B cell (primary cell): ENCODE results near the gene ANKRD23. TPM values are rescaled to one million over a fixed set of nuclear protein-coding genes. Genes with fewer than 3 reads are reported as not detected.

Source experiments
- ATAC-seq: fragments of 200-7000 bp; cut with Tn5 transposase; one replicate; pipeline ENCODE4 v1.10.0; 2021; ENCODE audit warnings: low read depth, mild to moderate bottlenecking, moderate number of reproducible peaks, moderate library complexity
- CTCF ChIA-PET: fragments of 350-600 bp; sonication (Branson Sonifier 250); formaldehyde crosslinking; loops from one replicate; lab custom pipeline; 2021; ENCODE audit warnings: antibody characterized with exemption, inconsistent platforms; lab: Charles Lee
- POLR2A ChIA-PET: fragments of 350-600 bp; sonication (Branson Sonifier 250); formaldehyde crosslinking; loops from one replicate; lab custom pipeline; 2021; ENCODE audit warnings: antibody characterized with exemption; lab: Charles Lee
- DNase-seq: peaks from one replicate; pipeline ENCODE4 v3.0.0; 2013
- H2AFZ ChIP-seq: 2 replicates; pipeline ENCODE4 v1.6.1; 2012; ENCODE audit warnings: mild to moderate bottlenecking, low read depth, low read length; ENCODE audit not compliant: insufficient read depth, poor library complexity, severe bottlenecking
- H3K27ac ChIP-seq, 2 donors: 1 replicate in 1 of 2; 2 replicates in 1 of 2; pipeline ENCODE4 v1.5.1; 2012 to 2013; ENCODE audit warnings: low read length in 2 of 2, mild to moderate bottlenecking in 2 of 2, moderate library complexity in 1 of 2
- H3K27me3 ChIP-seq, 4 experiments: fragments of 200-600 bp in 1 of 4; sonication (generic) in 1 of 4; replicated peaks in 1 of 4; 1 replicate in 2 of 4; 2 replicates in 2 of 4; pipeline versions ENCODE4 v1.6.1 to v1.7.0; 2013 to 2016; ENCODE audit warnings: low read length in 3 of 4, mild to moderate bottlenecking in 2 of 4, mixed read lengths in 1 of 4, moderate library complexity in 1 of 4; ENCODE audit not compliant: insufficient read depth in 4 of 4, control insufficient read depth in 3 of 4; ENCODE audit errors: control extremely low read depth in 1 of 4
- H3K36me3 ChIP-seq, 2 experiments: replicated peaks in 1 of 2; 1 replicate in 1 of 2; 2 replicates in 1 of 2; pipeline versions ENCODE4 v1.6.1 to v1.7.1; 2013; ENCODE audit warnings: low read length in 1 of 2; ENCODE audit not compliant: insufficient read depth in 2 of 2, control insufficient read depth in 1 of 2; ENCODE audit errors: control extremely low read depth in 1 of 2, extremely low read depth in 1 of 2
- H3K4me1 ChIP-seq, 2 donors: fragments of 200-600 bp in 1 of 2; sonication (generic) in 1 of 2; 1 replicate in 1 of 2; 2 replicates in 1 of 2; pipeline versions ENCODE4 v1.5.1 to v1.6.1; 2013 to 2017; ENCODE audit warnings: low read length in 2 of 2; ENCODE audit not compliant: control insufficient read depth in 2 of 2, insufficient read depth in 2 of 2
- H3K4me2 ChIP-seq: replicated peaks from 2 replicates; pipeline ENCODE3; 2012; ENCODE audit warnings: mild to moderate bottlenecking, low read depth, low read length; ENCODE audit not compliant: poor library complexity, severe bottlenecking
- H3K4me3 ChIP-seq, 5 experiments: fragments of 200-600 bp in 1 of 5; sonication (generic) in 1 of 5; 1 replicate in 3 of 5; 2 replicates in 2 of 5; pipeline versions ENCODE4 v1.5.1 to v1.7.0; 2011 to 2016; ENCODE audit warnings: low read length in 4 of 5, mild to moderate bottlenecking in 4 of 5, low read depth in 2 of 5, control low read depth in 1 of 5, moderate library complexity in 1 of 5; ENCODE audit not compliant: insufficient read depth in 1 of 5; ENCODE audit errors: control extremely low read depth in 1 of 5, extremely low read depth in 1 of 5
- H3K79me2 ChIP-seq: fragments of 200-600 bp; sonication (generic); one replicate; pipeline ENCODE4 v1.6.0; 2016; ENCODE audit warnings: low read length; ENCODE audit not compliant: control insufficient read depth, insufficient read depth
- H3K9ac ChIP-seq: fragments of 200-600 bp; sonication (generic); 2 replicates; pipeline ENCODE4 v1.6.1; 2017; ENCODE audit warnings: mild to moderate bottlenecking, low read length, moderate library complexity
- H3K9me3 ChIP-seq, 3 donors: one replicate each; pipeline versions ENCODE4 v1.6.1 to v1.7.1; 2013; ENCODE audit warnings: low read length in 2 of 3; ENCODE audit not compliant: control insufficient read depth in 2 of 3, insufficient read depth in 1 of 3; ENCODE audit errors: control extremely low read depth in 1 of 3
- H4K20me1 ChIP-seq: 2 replicates; pipeline ENCODE4 v1.6.0; 2012; ENCODE audit warnings: mild to moderate bottlenecking, low read length; ENCODE audit not compliant: insufficient read depth, control insufficient read depth, poor library complexity, severe bottlenecking
- H3K27ac Mint-ChIP-seq: one replicate; pipeline ENCODE4 v1.8.0; 2021; ENCODE audit warnings: mixed read lengths
- H3K27me3 Mint-ChIP-seq: one replicate; pipeline ENCODE4 v1.8.0; 2021; ENCODE audit warnings: mixed read lengths
- H3K4me1 Mint-ChIP-seq: one replicate; pipeline ENCODE4 v1.8.0; 2021; ENCODE audit warnings: mixed read lengths
- H3K4me3 Mint-ChIP-seq: one replicate; pipeline ENCODE4 v1.8.0; 2021; ENCODE audit warnings: mixed read lengths
- H3K9me3 Mint-ChIP-seq: one replicate; pipeline ENCODE4 v1.8.0; 2022; ENCODE audit warnings: mixed read lengths; ENCODE audit not compliant: insufficient read depth
- EZH2 ChIP-seq: IDR thresholded peaks from 2 replicates; pipeline ENCODE4 v1.6.1; 2012; ENCODE audit warnings: borderline replicate concordance, low read depth, mild to moderate bottlenecking, moderate library complexity, low read length; ENCODE audit not compliant: insufficient read depth, poor library complexity, severe bottlenecking
- WGBS: methylation state at CpG from one replicate; pipeline ENCODE4 v1.1.5; 2013; ENCODE audit warnings: missing lambda C conversion rate; ENCODE audit not compliant: insufficient coverage; 5-methylcytosine and 5-hydroxymethylcytosine counted together
- intact Hi-C: fragments of 100-400 bp; cut with micrococcal nuclease; formaldehyde crosslinking; loops from one replicate; pipeline ENCODE4 v1.10.0; 2022
- polyA plus RNA-seq: library from polyadenylated mRNA; depleted of rRNA; stranded (reverse); fragments of >200 nt; gene quantifications from 2 replicates; pipeline ENCODE4 v1.2.3, GENCODE V29; 2012
- total RNA-seq, 2 donors: library from RNA; stranded (reverse); fragments of 120-200 nt in 1 of 2; gene quantifications; 1 replicate in 1 of 2; 2 replicates in 1 of 2; pipeline versions ENCODE4 v1.2.3 to v1.2.4, GENCODE V29; 2013 to 2022
- TF ChIP-seq, protein P1 (sequence below): fragments of 200-600 bp; IDR thresholded peaks from one replicate; pipeline ENCODE4 v1.8.0; 2022; ENCODE audit warnings: antibody characterized with exemption, mild to moderate bottlenecking

Gene ANKRD23
- total and polyA plus RNA-seq, 2 donors (not counting 1 experiment from before 2014, with no cell fraction given): 8.8 to 11.3 TPM

DNA sequence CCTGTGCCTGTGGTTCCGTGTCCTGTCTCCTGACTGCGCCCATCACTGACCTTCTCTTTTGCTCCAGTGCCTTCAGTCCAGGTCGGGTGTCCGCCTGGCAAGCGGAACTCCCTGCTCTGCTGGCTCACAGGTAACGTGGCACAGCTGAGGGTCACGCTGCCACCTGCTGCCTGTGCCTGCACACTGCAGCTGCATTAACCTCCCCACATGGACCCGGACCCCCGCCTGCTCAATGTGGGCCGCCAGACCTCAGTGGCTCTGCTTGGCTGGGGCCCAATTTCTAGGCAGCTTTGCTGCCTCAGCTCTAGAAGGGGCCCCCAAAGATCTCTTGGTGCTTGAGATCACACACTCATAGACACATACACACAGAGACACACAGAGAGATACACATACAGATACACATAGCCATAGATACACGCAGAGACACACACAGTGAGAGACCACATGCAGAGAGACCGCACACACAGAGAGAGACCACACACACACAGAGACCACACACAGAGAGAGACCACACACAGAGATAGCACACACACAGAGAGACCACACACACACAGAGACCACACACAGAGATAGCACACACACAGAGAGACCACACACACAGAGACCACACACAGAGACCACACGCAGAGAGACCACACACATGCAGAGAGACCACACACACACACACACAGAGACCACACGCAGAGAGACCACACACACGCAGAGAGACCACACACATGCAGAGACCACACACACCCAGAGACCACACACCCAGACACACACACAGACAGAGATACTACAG lies 42.6 kb downstream of the ANKRD23 start:
- Histone ChIP-seq H2AFZ (peak overlapping the region; percentile 64), H3K27ac (no peak overlapping the region), H3K9ac (no peak overlapping the region), H3K36me3 (peaks cover 0 to 37% of the 10 kb centered on the region in 2 experiments), H3K79me2 (peaks cover 5% of the 10 kb centered on the region), H3K4me3 (no peak overlapping the region), H4K20me1 (no peaks in the 10 kb centered on the region), H3K27me3 (no peaks in the 10 kb centered on the region), H3K4me2 (peak overlapping the region; percentile 49), H3K4me1 (peaks cover 25 to 30% of the 10 kb centered on the region in 2 donors), H3K9me3 (peaks cover 0 to 3% (median 0%) of the 10 kb centered on the region in 3 donors)
- CTCF ChIA-PET: interaction anchor here (0.7 to 3.8 kb wide), 18 partner anchors 13 to 394 kb away, joined by 3 to 45 read pairs (median 4); partner anchors contain the start of genes ANKRD23, ANKRD39, CNNM3 and CNNM4
- 37% methylated on average over 15 of the region's 15 CpGs for WGBS
- Mint-ChIP-seq H3K27ac (no peak overlapping the region), H3K27me3 (no peaks in the 10 kb centered on the region), H3K4me3 (no peak overlapping the region), H3K9me3 (no peaks in the 10 kb centered on the region), H3K4me1 (peaks cover 4% of the 10 kb centered on the region)
- intact Hi-C loops: loop anchor here (1.0 to 5.0 kb wide), 4 partner anchors 14 to 164 kb away; partner anchors contain the start of genes KANSL3 and LMAN2L
- DNase-seq (peak; percentile 80), ATAC-seq (peak; percentile 98)
- no peak for TF ChIP-seq EZH2
- TF ChIP-seq, protein P1, sequence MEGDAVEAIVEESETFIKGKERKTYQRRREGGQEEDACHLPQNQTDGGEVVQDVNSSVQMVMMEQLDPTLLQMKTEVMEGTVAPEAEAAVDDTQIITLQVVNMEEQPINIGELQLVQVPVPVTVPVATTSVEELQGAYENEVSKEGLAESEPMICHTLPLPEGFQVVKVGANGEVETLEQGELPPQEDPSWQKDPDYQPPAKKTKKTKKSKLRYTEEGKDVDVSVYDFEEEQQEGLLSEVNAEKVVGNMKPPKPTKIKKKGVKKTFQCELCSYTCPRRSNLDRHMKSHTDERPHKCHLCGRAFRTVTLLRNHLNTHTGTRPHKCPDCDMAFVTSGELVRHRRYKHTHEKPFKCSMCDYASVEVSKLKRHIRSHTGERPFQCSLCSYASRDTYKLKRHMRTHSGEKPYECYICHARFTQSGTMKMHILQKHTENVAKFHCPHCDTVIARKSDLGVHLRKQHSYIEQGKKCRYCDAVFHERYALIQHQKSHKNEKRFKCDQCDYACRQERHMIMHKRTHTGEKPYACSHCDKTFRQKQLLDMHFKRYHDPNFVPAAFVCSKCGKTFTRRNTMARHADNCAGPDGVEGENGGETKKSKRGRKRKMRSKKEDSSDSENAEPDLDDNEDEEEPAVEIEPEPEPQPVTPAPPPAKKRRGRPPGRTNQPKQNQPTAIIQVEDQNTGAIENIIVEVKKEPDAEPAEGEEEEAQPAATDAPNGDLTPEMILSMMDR: peak; percentile 94
- POLR2A ChIA-PET: interaction anchor here (1.1 to 1.9 kb wide), 3 partner anchors 15 to 311 kb away, joined by 3 to 5 read pairs (median 4); partner anchors contain the start of genes ANKRD36 and CNNM3
